SK-N-SH treated with all-trans-retinoic acid at 6 μM for 48 hours (cell line): ENCODE measurements around the gene MVB12B.
A peak's percentile ranks its signal among the peaks of the same experiment; 100 is the strongest.

ENCODE experiments used
- ATAC-seq: fragments of 200-7000 bp; cut with Tn5 transposase; 3 replicates; pipeline ENCODE4 v1.9.1; 2020; ENCODE audit warnings: mild to moderate bottlenecking, moderate library complexity
- ARNTL ChIP-seq: fragments of 450-650 bp; formaldehyde crosslinking; IDR thresholded peaks from 2 replicates; pipeline ENCODE4 v1.5.0; 2020; ENCODE audit warnings: low read depth, mild to moderate bottlenecking, moderate library complexity, borderline replicate concordance
- BACH2 ChIP-seq: fragments of 250-450 bp; sonication (Bioruptor Pico); IDR thresholded peaks from 2 replicates; pipeline ENCODE4 v1.9.0; 2021; ENCODE audit warnings: mild to moderate bottlenecking, borderline replicate concordance
- CREB5 ChIP-seq: fragments of 250-450 bp; sonication (Bioruptor Pico); IDR thresholded peaks from 2 replicates; pipeline ENCODE4 v1.5.1; 2020; ENCODE audit warnings: low read depth, mild to moderate bottlenecking, moderate library complexity
- CSDC2 ChIP-seq: fragments of 250-450 bp; sonication (Bioruptor Pico); IDR thresholded peaks from 2 replicates; pipeline ENCODE4 v1.5.0; 2020; ENCODE audit warnings: mild to moderate bottlenecking, moderate library complexity
- ESRRG ChIP-seq: fragments of 250-450 bp; sonication (Bioruptor Pico); IDR thresholded peaks from 2 replicates; pipeline ENCODE4 v1.6.1; 2021; ENCODE audit warnings: mild to moderate bottlenecking
- GLIS3 ChIP-seq: fragments of 250-450 bp; sonication (Bioruptor Pico); IDR thresholded peaks from 2 replicates; pipeline ENCODE4 v1.5.0; 2020; ENCODE audit warnings: mild to moderate bottlenecking, moderate library complexity
- ISL1 ChIP-seq: fragments of 250-450 bp; sonication (Bioruptor Pico); IDR thresholded peaks from 2 replicates; pipeline ENCODE4 v2.1.2; 2022; ENCODE audit warnings: mild to moderate bottlenecking, moderate library complexity
- OSR1 ChIP-seq: fragments of 250-450 bp; sonication (Bioruptor Pico); IDR thresholded peaks from 2 replicates; pipeline ENCODE4 v1.8.0; 2022; ENCODE audit warnings: moderate library complexity, mild to moderate bottlenecking, inconsistent platforms
- PATZ1 ChIP-seq: fragments of 250-450 bp; sonication (Bioruptor Pico); IDR thresholded peaks from 2 replicates; pipeline ENCODE4 v1.8.0; 2020; ENCODE audit warnings: mild to moderate bottlenecking, moderate library complexity, borderline replicate concordance
- POU6F1 ChIP-seq: fragments of 250-450 bp; sonication (Bioruptor Pico); IDR thresholded peaks from 2 replicates; pipeline ENCODE4 v1.8.0; 2021; ENCODE audit warnings: low read depth, mild to moderate bottlenecking, moderate library complexity, borderline replicate concordance
- RARB ChIP-seq: fragments of 250-450 bp; sonication (Bioruptor Pico); IDR thresholded peaks from 2 replicates; pipeline ENCODE4 v1.8.0; 2021; ENCODE audit warnings: mild to moderate bottlenecking, moderate library complexity
- TCF4 ChIP-seq: fragments of 250-450 bp; sonication (Bioruptor Pico); IDR thresholded peaks from 2 replicates; pipeline ENCODE4 v1.8.0; 2021; ENCODE audit warnings: mild to moderate bottlenecking, moderate library complexity, borderline replicate concordance
- TSHZ2 ChIP-seq: fragments of 250-450 bp; sonication (Bioruptor Pico); IDR thresholded peaks from 2 replicates; pipeline ENCODE4 v1.5.0; 2020; ENCODE audit warnings: mild to moderate bottlenecking, moderate library complexity
- ZC3H10 ChIP-seq: fragments of 250-450 bp; sonication (Bioruptor Pico); IDR thresholded peaks from 2 replicates; pipeline ENCODE4 v1.5.1; 2021; ENCODE audit warnings: mild to moderate bottlenecking, moderate library complexity
- ZFP30 ChIP-seq: fragments of 450-650 bp; formaldehyde crosslinking; IDR thresholded peaks from 2 replicates; pipeline ENCODE4 v1.5.0; 2022; ENCODE audit warnings: mild to moderate bottlenecking, moderate library complexity
- ZNF565 ChIP-seq: fragments of 450-650 bp; formaldehyde crosslinking; conservative IDR thresholded peaks from 2 replicates; pipeline ENCODE4 v1.5.0; 2020; ENCODE audit warnings: low read depth, mild to moderate bottlenecking, moderate library complexity
- ZNF70 ChIP-seq: fragments of 450-650 bp; formaldehyde crosslinking; IDR thresholded peaks from 2 replicates; pipeline ENCODE4 v1.5.0; 2020; ENCODE audit warnings: mild to moderate bottlenecking, moderate library complexity
- ZNF8 ChIP-seq: fragments of 450-650 bp; formaldehyde crosslinking; IDR thresholded peaks from 2 replicates; pipeline ENCODE4 v1.5.0; 2020; ENCODE audit warnings: mild to moderate bottlenecking, moderate library complexity

MVB12B gene

GRCh38 chr9:126499005-126499910, 172.6 kb downstream of the MVB12B start:
- peak; percentile 81 for ATAC-seq
- TF ChIP-seq ZNF565 (CRISPR knock-in tag): no peak
- TF ChIP-seq ISL1 (CRISPR knock-in tag): no peak
- no peak for TF ChIP-seq ZNF70 (CRISPR knock-in tag)
- TF ChIP-seq ZC3H10: no peak
- TF ChIP-seq CREB5 (CRISPR knock-in tag): no peak
- no peak for TF ChIP-seq BACH2 (CRISPR knock-in tag)
- TF ChIP-seq OSR1 (CRISPR knock-in tag): no peak

GRCh38 chr9:126499911-126500599, 173.4 kb downstream of the MVB12B start:
- no peak for TF ChIP-seq ARNTL (CRISPR knock-in tag)
- TF ChIP-seq ZNF565 (CRISPR knock-in tag): no peak
- no peak for TF ChIP-seq ISL1 (CRISPR knock-in tag)
- TF ChIP-seq POU6F1 (CRISPR knock-in tag): no peak
- TF ChIP-seq OSR1 (CRISPR knock-in tag): no peak
- TF ChIP-seq ZNF70 (CRISPR knock-in tag): no peak

GRCh38 chr9:126500600-126501382, 174.2 kb downstream of the MVB12B start:
- ATAC-seq: peak; percentile 87
- TF ChIP-seq ESRRG (CRISPR knock-in tag) (no peak), ZNF8 (CRISPR knock-in tag) (no peak), ARNTL (CRISPR knock-in tag) (no peak), GLIS3 (CRISPR knock-in tag) (no peak), RARB (no peak)

More at GRCh38 chr9:126499911-126500599, 173.4 kb downstream of the MVB12B start:
- ATAC-seq: no peak; the same call in 2 of the 3 replicates

GRCh38 chr9:126501383-126502331, 175.0 kb downstream of the MVB12B start:
- TF ChIP-seq ARNTL (CRISPR knock-in tag): no peak
- TF ChIP-seq CSDC2 (CRISPR knock-in tag): no peak
- no peak for TF ChIP-seq TSHZ2
- TF ChIP-seq OSR1 (CRISPR knock-in tag): no peak
- no peak for TF ChIP-seq ZNF70 (CRISPR knock-in tag)
- TF ChIP-seq PATZ1 (CRISPR knock-in tag): no peak
- TF ChIP-seq BACH2 (CRISPR knock-in tag): no peak
- no peak for TF ChIP-seq ISL1 (CRISPR knock-in tag)
- no peak for TF ChIP-seq TCF4
- no peak for TF ChIP-seq ZFP30 (CRISPR knock-in tag)
- TF ChIP-seq ZC3H10: no peak
- TF ChIP-seq CREB5 (CRISPR knock-in tag): no peak
- TF ChIP-seq, all 23 proteins: peak for 0
- ATAC-seq: no peak
